Measurements from ENCODE around the gene MAML3.

MAML3 gene

GRCh38 chr4:139834226-139834662, 319.7 kb downstream of the MAML3 start:
- DNase-seq = no peak

DNA sequence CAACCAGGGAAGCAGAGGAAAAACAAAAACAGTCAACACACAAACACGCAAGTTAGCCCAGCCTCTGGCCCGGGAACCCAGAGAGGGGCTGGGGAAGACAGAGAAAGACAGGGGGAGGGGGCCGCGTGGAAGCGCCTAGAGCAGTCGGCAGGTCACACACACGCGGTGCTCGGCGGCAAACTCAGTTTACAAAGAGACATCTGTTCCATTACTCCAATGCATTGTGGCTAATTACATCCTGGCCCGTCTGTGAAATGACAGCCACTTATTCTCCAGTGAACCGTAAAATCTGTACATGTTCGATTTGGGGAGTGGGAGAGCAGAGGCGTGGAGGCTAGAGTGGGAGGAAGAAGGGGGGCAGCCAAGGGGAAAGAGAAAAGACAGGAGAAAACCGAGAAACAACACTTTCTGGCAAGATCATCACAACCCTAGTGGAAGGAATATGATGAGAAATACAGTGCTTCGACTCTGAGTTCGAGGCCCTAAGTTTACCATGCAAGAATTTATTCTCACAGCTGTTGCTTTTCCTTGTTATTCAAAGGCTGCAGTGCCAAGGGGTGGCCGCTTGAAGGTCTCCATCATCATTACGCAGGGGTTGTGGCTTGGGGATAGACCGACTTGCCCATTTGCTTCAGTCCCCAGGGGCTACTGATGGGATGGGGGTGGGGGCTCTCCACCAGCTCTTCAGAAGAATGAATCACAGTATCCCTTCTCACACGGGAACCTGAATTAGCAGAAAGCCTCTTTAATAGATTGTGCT, 320.7 kb downstream of the MAML3 start:
- DNase-seq = no peak

DNA sequence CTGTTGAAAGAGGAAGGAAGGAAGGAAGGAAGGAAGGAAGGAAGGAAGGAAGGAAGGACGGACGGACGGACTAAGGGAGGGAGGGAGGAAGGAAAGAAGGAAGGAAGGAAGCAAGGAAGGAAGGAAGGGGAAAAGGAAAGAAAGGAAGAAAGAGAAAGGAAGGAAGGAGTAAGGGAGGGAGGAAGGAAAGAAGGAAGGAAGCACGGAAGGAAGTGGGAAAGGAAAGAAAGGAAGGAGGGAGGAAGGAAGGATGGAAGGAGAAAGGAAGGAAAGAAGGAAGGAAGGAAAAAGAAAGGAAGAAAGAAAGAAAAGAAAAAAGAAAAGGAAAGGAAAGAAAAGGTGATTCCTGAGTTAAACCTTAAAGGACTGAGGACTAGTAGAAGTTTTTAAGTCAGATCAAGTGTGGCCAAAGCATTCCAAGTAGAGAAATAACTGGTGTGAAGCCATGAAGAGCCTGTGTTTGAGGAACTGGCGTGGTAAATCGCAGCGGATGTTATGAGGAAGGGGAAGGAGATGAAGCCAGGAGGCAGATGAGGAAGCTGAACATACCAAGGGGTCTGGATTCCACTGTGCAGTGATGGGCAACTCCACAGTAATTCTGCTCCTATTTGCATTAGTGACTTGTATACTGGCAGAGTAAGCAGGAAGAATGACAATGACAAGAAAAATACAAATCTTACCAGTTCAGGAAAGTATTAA, 324.9 kb downstream of the MAML3 start:
- peak; percentile 58 to 79 (median 72) for DNase-seq

- DNase-seq = no peak
Observed at GRCh38 chr4:139826426-139826825, 327.6 kb downstream of the MAML3 start.

GRCh38 chr4:139825523-139826014, 328.4 kb downstream of the MAML3 start:
- no peak for DNase-seq

DNA sequence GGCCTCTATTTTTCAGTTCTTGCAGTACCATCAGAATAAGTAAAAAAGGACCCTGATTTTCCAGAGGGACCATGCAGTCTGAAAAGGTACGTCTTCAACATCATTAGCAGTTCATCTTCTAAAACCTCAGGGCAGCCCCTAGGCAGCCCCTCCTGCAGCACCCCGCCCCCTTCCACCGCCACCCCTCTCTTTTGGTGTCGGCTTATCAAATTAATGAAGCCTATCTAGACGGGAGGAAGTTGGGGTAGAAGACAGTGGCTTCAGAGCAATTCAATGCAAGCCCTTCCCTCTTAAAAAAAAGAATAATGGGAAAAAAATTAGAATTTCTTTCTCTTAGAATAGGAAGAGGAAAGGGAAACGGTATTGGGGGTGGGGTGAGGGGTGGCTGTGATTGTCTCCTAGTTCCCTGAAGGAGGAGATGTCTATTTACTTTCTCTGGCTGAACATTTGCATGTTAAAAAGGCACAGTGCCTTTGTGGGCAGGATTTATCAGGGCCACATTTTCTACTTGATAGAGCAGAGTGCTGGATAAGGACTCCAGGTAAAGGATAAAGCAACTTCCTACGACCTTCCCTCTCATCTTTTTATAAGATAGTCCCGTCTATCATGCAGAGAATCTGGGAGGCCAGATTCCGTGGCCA, 329.0 kb downstream of the MAML3 start:
- DNase-seq = no peak

DNA sequence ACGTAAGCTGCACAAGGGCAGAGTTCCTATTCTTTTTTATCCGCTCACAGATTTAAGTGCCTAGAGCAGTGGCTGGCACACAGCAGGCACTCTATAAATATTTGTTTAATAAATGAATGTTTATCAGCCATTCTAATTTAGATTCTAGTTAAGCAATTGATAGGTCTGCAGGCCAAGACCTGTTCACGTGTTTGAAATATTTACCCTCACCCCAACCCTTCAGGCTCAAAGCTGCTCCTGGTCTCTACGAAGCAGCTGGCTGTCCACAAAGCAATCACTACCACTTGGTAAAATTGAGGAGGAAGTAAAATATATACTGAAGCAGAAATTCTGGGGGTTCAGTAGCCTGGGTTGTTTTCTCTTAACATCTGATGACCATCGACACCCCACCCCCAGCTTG, 330.2 kb downstream of the MAML3 start:
- DNase-seq = no peak

DNA sequence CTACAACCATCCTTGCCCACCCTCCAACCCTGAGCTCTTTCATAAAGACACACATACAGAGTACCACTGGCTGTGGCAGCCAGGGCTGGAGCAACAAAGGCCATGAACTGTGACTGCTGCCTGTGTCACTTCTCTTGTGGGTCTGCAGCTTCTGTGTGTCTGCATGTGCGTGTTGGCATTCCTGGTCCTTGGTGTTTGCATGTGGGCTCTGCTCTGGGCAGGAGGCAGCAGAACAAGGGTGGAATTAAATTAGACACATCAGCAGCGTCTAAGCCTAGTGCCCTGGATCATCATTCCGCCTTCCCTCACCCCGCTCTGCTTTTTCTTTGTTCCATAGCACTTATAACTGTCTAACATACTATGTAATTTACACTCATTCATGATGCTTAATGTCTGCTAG, 330.6 kb downstream of the MAML3 start:
- no peak for DNase-seq

DNA sequence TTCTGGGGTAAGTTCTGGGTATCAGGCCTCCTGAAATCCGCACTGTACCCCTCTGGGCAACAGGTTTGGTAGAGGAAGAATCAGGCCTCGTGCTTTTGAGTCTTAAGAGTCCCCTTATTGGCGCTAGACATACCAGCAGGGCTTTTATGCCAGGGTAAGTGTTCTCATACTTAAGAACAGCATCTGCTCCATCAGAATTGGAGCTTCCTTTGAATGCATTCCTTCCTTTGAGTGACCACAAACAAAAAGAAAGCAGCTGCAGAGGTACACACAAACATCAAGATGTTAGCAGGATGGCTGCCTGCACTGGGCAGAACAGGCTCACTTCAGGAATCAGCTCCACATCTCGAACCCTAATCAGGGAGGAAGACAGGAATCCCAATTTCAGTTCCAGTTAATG, 331.6 kb downstream of the MAML3 start:
- no peak for DNase-seq

DNA sequence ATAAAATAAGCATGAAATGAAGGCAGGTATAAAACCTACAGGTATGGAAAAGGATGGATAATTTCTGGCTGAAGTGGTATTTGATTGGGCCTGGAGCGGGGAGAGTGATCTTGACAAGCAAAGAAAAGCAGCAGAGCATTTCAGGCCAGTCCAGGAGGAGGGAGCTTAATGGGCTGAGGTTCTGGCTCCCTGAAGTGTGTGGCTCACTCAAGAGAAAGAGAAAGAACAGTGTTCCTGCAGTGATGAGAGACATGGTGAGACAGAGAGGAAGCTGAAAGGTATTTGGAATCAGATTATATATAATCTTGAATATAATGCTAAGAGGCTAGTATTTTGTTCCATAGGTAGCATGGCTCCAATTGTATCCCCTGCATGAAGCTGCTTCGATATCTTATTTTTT, 334.9 kb downstream of the MAML3 start:
- no peak for DNase-seq

DNA sequence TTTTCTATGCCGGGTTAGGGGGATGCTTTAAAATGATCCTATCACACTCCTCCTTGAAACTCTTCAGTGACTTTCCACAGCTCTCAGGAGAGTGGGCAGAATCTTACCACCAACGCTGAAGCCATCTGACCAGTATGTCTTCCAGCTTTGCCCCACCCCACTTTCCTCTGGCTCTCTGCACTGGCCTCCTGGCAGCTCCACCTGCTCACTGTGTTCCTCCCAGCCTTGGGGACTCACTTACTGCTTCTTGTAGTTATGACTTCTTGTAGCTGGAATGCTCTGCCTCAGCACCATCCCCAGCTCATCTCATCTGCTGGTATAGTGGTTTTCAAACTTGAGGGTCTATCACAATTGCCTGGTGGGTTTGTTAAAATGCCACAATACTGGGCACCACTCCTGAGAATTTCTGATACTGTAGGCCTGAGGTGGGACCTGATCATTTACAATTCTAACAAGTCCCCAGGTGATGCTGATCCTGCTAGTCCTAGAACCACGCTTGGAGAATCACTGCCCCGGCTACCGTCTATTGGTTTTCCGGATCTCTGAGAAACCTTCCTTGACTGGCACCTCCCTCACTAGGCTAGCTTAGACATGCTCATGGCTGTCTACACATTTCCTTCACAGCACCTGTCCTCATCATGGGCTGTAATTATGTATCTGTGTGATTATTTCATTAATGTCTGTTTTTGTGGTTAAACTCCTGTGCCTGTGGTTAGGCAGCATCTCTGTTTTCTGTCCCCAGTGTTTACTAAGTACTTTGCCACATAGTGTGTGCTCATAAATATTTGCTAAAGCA, 336.1 kb downstream of the MAML3 start:
- no peak for DNase-seq

DNA sequence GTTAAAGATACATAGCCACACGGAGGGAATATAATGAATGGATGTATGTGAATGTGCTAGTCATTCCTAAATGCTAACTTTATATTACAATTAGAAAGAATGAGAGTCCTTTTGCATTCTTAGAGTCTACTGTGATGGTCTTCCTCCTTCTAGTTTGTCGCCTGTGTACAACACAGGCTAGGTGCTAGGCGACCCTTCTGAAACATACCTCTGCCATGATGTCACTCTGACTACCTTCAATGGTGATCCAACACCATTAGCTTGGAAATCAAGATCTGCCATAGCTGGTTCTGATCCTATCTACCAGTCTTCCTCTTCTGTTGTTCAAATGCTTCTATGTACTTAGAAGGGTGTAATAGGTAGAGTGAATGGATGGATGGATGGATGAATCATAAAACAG, 337.1 kb downstream of the MAML3 start:
- no peak for DNase-seq

- DNase-seq = peak; percentile 52 to 75 (median 69)
Observed at GRCh38 chr4:139815778-139816601, 338.0 kb downstream of the MAML3 start.

DNA sequence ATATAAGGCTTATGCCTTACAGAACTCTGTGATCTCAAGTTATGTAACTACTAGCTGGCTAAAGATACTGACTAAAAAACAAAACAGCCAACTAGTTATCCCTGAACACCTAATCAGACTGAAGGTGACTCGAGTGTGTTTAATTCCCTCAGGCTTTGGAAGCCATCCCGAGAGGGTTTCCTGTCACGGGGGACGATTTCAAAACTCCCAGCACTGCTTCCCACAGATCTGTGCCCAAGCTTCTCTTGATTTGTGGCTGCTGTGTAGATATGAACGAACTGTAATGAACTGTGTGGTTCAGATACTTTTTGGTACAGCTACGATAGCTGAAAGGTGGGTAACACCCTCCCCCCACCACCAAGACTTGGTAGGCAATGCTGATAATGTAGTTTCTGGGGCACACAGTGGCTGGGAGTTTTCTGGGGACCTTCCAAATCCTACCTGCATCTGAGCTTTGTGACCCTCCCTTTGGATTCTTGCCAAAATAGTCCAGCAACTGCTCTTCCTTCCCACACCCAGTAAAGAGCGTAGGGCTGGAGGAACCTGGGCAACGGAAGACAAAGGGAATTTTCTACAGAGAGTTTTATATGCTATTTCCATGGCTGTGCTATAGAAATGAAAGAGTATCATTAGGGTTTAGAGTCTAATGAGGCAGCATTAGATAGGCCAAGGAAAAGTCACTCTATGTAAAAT, 339.5 kb downstream of the MAML3 start:
- peak; percentile 50 to 72 (median 64) for DNase-seq

DNA sequence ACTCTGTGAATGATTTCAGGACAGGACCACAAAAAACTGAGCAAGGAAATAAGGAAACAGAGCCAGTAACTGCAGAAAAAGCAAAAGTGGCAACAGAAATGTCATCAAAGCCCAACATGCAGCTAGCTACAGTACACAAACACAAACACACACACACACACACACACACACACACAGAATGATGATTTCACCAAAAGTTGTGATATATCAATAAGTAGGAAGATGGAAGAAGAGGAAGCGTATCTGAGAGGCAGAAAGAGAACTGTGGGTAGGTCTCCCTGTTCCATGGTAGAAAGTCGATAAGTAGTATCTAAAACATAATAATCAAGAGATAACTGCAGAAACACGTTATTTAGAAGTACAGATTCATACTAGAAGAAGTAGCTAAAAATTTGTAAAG, 340.1 kb downstream of the MAML3 start:
- peak; percentile 40 to 59 (median 50) for DNase-seq

DNA sequence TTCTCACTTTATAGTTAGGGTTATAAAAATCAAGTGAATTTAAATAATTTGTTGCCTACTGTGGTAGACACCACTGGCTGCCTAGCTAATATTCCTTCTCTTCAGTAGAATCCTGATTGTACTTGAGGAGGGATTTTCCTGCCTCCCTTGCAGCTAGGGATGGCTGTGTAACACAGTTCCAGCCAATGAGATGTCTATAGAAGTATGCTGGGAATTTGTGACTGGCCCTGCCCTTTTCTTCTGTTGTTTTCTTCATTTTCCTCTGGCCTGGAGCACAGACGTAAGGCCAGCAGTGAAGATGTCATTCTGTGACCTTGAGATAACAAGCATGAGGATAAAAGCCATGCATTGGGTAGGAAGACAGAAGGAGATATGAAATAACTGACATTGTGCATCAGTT, 343.3 kb downstream of the MAML3 start:
- DNase-seq = no peak

GRCh38 chr4:139809757-139810140, 344.2 kb downstream of the MAML3 start:
- DNase-seq = peak in 2 of 4 experiments; percentile 35 to 42

DNA sequence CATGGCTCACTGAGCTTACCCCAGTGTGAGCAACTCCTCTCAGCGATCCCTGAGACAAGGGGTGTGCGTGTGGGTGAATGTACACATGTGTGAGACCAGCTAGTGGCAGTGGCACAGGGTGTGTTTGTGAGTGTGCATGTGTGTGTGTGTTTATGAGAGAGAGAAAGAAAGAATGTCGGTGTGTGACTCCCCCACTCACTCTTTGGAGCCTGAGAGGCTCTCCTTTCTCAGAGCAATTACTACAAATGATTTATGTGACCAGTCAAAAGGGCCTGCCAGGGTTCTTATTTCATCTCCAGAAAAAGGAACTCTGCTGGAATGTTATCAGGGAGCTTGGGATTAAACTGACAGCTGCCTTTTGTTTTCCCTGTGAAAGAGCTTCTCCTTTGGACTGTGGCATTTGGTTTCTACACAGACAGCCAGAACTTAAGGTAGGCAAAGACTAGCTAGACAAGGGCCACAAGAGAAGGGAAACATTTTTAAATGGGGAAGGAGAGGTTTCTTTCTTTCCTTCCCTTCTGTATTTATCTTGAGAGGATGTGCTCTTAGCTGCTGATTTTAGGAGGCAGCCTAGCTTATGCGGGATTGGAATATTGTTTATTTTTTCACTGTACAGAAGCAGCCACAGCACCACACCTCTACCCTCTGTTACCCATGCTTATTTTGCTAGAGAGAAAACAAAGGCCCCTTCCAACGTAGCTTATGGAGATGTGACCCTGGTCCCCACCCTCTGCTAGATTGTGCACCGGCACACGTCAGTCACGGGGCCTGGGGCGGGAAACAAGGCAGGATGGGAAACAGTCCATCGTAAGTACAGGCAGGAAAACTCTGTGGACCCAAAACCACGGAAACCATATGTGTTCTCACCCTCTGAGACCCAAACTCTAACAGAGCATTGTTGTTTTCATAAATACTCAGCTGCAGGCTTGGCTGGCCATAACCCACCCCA, 344.9 kb downstream of the MAML3 start:
- peak in 2 of 4 experiments; percentile 6 to 22 for DNase-seq

GRCh38 chr4:139808381-139808807, 345.6 kb downstream of the MAML3 start:
- peak; percentile 28 to 65 (median 54) for DNase-seq

- no peak for DNase-seq
Observed at GRCh38 chr4:139807483-139807882, 346.5 kb downstream of the MAML3 start.
